HG03175 (cell line): ENCODE data around the gene GPC5.
"Not testable (repeated sequence)": the region's sequence is repeated elsewhere in the genome, so short reads cannot be mapped to it uniquely, and the experiment has no call there.

Source experiments
- ATAC-seq: cut with Tn5 transposase; IDR thresholded peaks from one replicate; pipeline ENCODE4 v1.9.1; 2021; ENCODE audit warnings: mild to moderate bottlenecking, moderate library complexity; ENCODE audit not compliant: unreplicated experiment

The GPC5 gene

GRCh38 chr13:91398413-91399188 lies at the start of gene GPC5:
TSS of gene GPC5 (plus strand) at chr13:91398621.
- peak; percentile 95 for ATAC-seq

GRCh38 chr13:91348906-91349435 lies 49.5 kb upstream of the GPC5 start:
- peak; percentile 61 for ATAC-seq

- ATAC-seq = no peak
Measured at GRCh38 chr13:91349992-91350911, 48.2 kb upstream of the GPC5 start.

- ATAC-seq = no peak
Measured at GRCh38 chr13:91351123-91351522, 47.3 kb upstream of the GPC5 start.

- no peak for ATAC-seq
Measured at GRCh38 chr13:91351980-91352379, 46.4 kb upstream of the GPC5 start.

GRCh38 chr13:91352891-91353290 lies 45.5 kb upstream of the GPC5 start:
- not testable (repeated sequence) for ATAC-seq

GRCh38 chr13:91353494-91353893 lies 44.9 kb upstream of the GPC5 start:
- ATAC-seq = no peak

GRCh38 chr13:91355099-91355825 lies 43.2 kb upstream of the GPC5 start:
- ATAC-seq = no peak

GRCh38 chr13:91355826-91356710 lies 42.4 kb upstream of the GPC5 start:
- no peak for ATAC-seq

GRCh38 chr13:91356919-91357612 lies 41.4 kb upstream of the GPC5 start:
- no peak for ATAC-seq

GRCh38 chr13:91357613-91358386 lies 40.6 kb upstream of the GPC5 start:
- no peak for ATAC-seq

GRCh38 chr13:91358387-91358782 lies 40.0 kb upstream of the GPC5 start:
- ATAC-seq = no peak

- no peak for ATAC-seq
Measured at GRCh38 chr13:91359111-91359510, 39.3 kb upstream of the GPC5 start.

GRCh38 chr13:91359631-91360030 lies 38.8 kb upstream of the GPC5 start:
- no peak for ATAC-seq

GRCh38 chr13:91360246-91360751 lies 38.1 kb upstream of the GPC5 start:
- ATAC-seq = no peak

- no peak for ATAC-seq
Measured at GRCh38 chr13:91361755-91362271, 36.6 kb upstream of the GPC5 start.

GRCh38 chr13:91362908-91363307 lies 35.5 kb upstream of the GPC5 start:
- ATAC-seq = no peak

- ATAC-seq = no peak
Measured at GRCh38 chr13:91368101-91368500, 30.3 kb upstream of the GPC5 start.
